ENCODE results near the gene ADAM23. TPM values are rescaled to one million over a fixed set of nuclear protein-coding genes. Genes with fewer than 3 reads are reported as not detected.

The ADAM23 gene
- total and polyA plus RNA-seq, 2 experiments from 2014 or later = 2.8 to 3.3 TPM

DNA sequence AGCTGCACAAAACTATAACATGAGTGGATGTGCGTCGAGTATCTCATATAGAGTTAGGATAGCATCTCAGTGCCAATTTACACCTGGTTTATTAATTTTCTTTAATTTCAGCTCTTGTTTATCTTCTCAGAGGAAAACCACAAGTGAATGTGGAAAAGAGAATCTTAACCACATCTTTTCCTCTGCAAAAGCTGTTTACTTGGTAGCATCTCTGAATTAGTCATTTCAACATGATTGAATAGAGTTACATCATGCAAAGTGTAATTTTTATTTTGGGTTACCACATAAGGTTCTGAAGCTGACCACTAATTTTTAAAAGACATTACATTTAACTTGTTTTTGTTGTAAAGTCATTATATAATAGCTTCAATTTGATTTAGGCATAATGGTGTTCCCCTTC lies 115.2 kb downstream of the ADAM23 start:
- Histone ChIP-seq H2AFZ (no peak overlapping the region), H3K4me3 (no peak overlapping the region), H3K79me2 (no peaks in the 10 kb centered on the region), H3K9me2 (replicated peaks; ENCODE audit: insufficient read depth) (no peaks in the 10 kb centered on the region), H3K9me3 (ENCODE audit: low read depth) (no peaks in the 10 kb centered on the region), H4K20me1 (ENCODE audit: insufficient read depth, poor library complexity, severe bottlenecking) (no peaks in the 10 kb centered on the region), H3K4me1 (ENCODE audit: insufficient read depth) (no peaks in the 10 kb centered on the region), H3K27me3 (no peaks in the 10 kb centered on the region), H3K4me2 (no peak overlapping the region), H3K36me3 (replicated peaks; ENCODE audit: insufficient read depth, low read depth) (no peaks in the 10 kb centered on the region), H3K27ac (no peak overlapping the region)
- 98% methylated on average over 2 of the region's 2 CpGs for WGBS (ENCODE audit: low lambda C conversion rate, missing lambda C conversion rate)
- DNase-seq (ENCODE audit: low spot score) = no peak
- TF ChIP-seq EZH2 (IDR thresholded peaks at IDR 0.05; ENCODE audit: borderline replicate concordance) (no peak), EZH2phosphoT487 (IDR thresholded peaks at IDR 0.05; ENCODE audit: low read depth, severe bottlenecking, unreplicated experiment) (no peak), CTCF (IDR thresholded peaks at IDR 0.05; ENCODE audit: poor library complexity) (no peak)

GRCh38 chr2:206561962-206562361 lies 118.6 kb downstream of the ADAM23 start:
- H3K4me2 ChIP-seq = no peak overlapping the region
- no peaks in the 10 kb centered on the region for H3K9me2 ChIP-seq (replicated peaks; ENCODE audit: insufficient read depth)
- no peak overlapping the region for H3K4me3 ChIP-seq
- H3K27ac ChIP-seq = no peak overlapping the region
- DNase-seq (ENCODE audit: low spot score) = no peak
- no peaks in the 10 kb centered on the region for H3K36me3 ChIP-seq (replicated peaks; ENCODE audit: insufficient read depth, low read depth)
- H4K20me1 ChIP-seq (ENCODE audit: insufficient read depth, poor library complexity, severe bottlenecking) = no peaks in the 10 kb centered on the region
- no peak for TF ChIP-seq EZH2phosphoT487 (IDR thresholded peaks at IDR 0.05; ENCODE audit: low read depth, severe bottlenecking, unreplicated experiment)
- no peak for TF ChIP-seq EZH2 (IDR thresholded peaks at IDR 0.05; ENCODE audit: borderline replicate concordance)
- no peak for TF ChIP-seq CTCF (IDR thresholded peaks at IDR 0.05; ENCODE audit: poor library complexity)
- no peak overlapping the region for H2AFZ ChIP-seq
- no peaks in the 10 kb centered on the region for H3K79me2 ChIP-seq
- no peaks in the 10 kb centered on the region for H3K4me1 ChIP-seq (ENCODE audit: insufficient read depth)
- no peaks in the 10 kb centered on the region for H3K9me3 ChIP-seq (ENCODE audit: low read depth)
- WGBS (ENCODE audit: low lambda C conversion rate, missing lambda C conversion rate) = 97% methylated on average over 1 of the region's 1 CpG
- no peaks in the 10 kb centered on the region for H3K27me3 ChIP-seq

- Histone ChIP-seq H4K20me1 (ENCODE audit: insufficient read depth, poor library complexity, severe bottlenecking) (no peaks in the 10 kb centered on the region), H3K9me2 (replicated peaks; ENCODE audit: insufficient read depth) (no peaks in the 10 kb centered on the region), H3K27ac (no peak overlapping the region), H3K4me2 (no peak overlapping the region), H2AFZ (no peak overlapping the region), H3K9me3 (ENCODE audit: low read depth) (no peaks in the 10 kb centered on the region), H3K27me3 (no peaks in the 10 kb centered on the region), H3K4me3 (no peak overlapping the region), H3K4me1 (ENCODE audit: insufficient read depth) (no peaks in the 10 kb centered on the region), H3K36me3 (replicated peaks; ENCODE audit: insufficient read depth, low read depth) (no peaks in the 10 kb centered on the region), H3K79me2 (no peaks in the 10 kb centered on the region)
- WGBS (ENCODE audit: low lambda C conversion rate, missing lambda C conversion rate) = 66% methylated on average over 2 of the region's 2 CpGs
- TF ChIP-seq EZH2 (IDR thresholded peaks at IDR 0.05; ENCODE audit: borderline replicate concordance) = no peak
- TF ChIP-seq CTCF (IDR thresholded peaks at IDR 0.05; ENCODE audit: poor library complexity) = no peak
- DNase-seq (ENCODE audit: low spot score) = no peak
These were observed 119.0 kb downstream of the ADAM23 start for GRCh38 chr2:206562375-206562774.

GRCh38 chr2:206563374-206563773 lies 120.0 kb downstream of the ADAM23 start:
- H2AFZ ChIP-seq = no peak overlapping the region

More at GRCh38 chr2:206563374-206563773, 120.0 kb downstream of the ADAM23 start:
- WGBS (ENCODE audit: low lambda C conversion rate, missing lambda C conversion rate) = 87% methylated on average over 2 of the region's 2 CpGs
- TF ChIP-seq EZH2 (IDR thresholded peaks at IDR 0.05; ENCODE audit: borderline replicate concordance) (no peak), CTCF (IDR thresholded peaks at IDR 0.05; ENCODE audit: poor library complexity) (no peak), EZH2phosphoT487 (IDR thresholded peaks at IDR 0.05; ENCODE audit: low read depth, severe bottlenecking, unreplicated experiment) (no peak)
- Histone ChIP-seq H3K4me3 (no peak overlapping the region), H4K20me1 (ENCODE audit: insufficient read depth, poor library complexity, severe bottlenecking) (no peaks in the 10 kb centered on the region), H3K27ac (no peak overlapping the region), H3K9me2 (replicated peaks; ENCODE audit: insufficient read depth) (no peaks in the 10 kb centered on the region), H3K36me3 (replicated peaks; ENCODE audit: insufficient read depth, low read depth) (no peaks in the 10 kb centered on the region), H3K27me3 (no peaks in the 10 kb centered on the region), H3K9me3 (ENCODE audit: low read depth) (no peaks in the 10 kb centered on the region), H3K79me2 (no peaks in the 10 kb centered on the region), H3K4me2 (no peak overlapping the region), H3K4me1 (ENCODE audit: insufficient read depth) (no peaks in the 10 kb centered on the region)
- DNase-seq (ENCODE audit: low spot score) = no peak
